Measurements from ENCODE around the gene SHANK2. TPM values are rescaled to one million over a fixed set of nuclear protein-coding genes. Genes with fewer than 3 reads are reported as not detected.
"Not testable (repeated sequence)": the region's sequence is repeated elsewhere in the genome, so short reads cannot be mapped to it uniquely, and the experiment has no call there.

The SHANK2 gene
- total RNA-seq, 2 experiments from 2014 or later: not detected

DNA sequence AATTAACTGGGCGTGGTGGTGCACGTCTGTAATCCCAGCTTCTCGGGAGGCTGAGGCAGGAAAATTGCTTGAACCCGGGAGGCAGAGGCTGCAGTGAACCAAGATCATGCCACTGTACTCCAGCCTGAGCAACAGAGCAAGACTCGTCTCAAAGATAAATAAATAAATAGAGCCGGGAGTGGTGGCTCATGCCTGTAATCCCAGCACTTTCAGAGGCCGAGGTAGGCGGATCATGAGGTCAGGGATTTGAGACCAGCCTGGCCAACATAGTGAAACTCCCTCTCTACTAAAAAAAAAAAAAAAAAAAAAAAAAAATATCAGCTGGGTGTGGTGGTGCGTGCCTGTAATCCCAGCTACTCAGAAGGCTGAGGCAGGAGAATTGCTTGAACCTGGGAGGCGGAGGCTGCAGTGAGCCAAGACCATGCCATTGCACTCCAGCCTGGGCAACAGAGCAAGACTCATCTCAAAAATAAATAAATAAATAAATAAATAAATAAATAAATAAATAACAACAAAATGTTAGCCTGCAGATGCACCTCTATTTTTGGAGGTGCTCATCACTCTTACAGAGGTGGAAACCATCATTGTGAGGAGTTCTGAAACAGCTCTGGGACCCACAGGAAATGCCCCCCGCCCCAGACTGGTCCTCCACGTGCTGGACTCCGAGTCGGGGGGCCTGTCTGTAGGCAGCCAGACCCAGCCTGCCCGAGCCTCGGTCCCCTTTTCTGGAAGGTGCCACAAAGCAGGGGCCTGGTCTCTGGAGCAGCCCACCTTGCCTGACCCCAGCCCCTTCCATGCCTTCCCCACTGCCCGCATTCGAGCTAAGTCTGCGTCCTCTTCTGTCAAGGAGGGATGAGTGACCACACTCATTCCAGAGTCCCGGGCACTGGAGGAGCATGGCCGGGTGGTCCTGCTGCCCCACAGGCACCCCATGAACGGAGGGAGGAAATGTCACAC lies 18.2 kb downstream of the SHANK2 start:
- CTCF ChIA-PET; POLR2A ChIA-PET; H3K9me3 Mint-ChIP-seq; H3K27me3 Mint-ChIP-seq; H3K36me3 Mint-ChIP-seq (ENCODE audit: low read depth); DNase-seq; H3K27ac Mint-ChIP-seq; H3K4me1 Mint-ChIP-seq; H3K4me3 Mint-ChIP-seq: not testable (repeated sequence)

DNA sequence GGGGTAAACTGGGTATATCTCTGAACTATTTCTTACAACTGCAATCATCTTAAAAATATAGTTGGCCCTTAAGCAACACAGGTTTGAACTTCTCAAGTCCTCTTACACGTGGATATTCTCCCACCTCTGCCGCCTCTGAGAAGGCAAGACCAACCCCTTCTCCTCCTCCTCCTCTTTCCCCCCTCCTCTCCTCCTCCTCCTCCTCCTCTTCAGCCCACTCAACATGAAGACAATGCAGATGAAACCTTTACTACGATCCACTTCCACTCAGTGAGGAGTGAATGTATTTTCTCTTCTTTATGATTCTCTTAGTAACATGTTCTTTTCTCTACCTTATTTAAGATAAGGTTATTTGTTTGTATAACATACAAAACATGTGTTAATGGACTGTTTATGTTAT lies 20.0 kb downstream of the SHANK2 start:
- ChIA-PET POLR2A (no interaction called here), CTCF (no interaction called here)
- Mint-ChIP-seq H3K36me3 (ENCODE audit: low read depth) (no peaks in the 10 kb centered on the region), H3K4me1 (no peaks in the 10 kb centered on the region), H3K9me3 (peaks cover 1% of the 10 kb centered on the region), H3K27me3 (peaks cover 3% of the 10 kb centered on the region), H3K4me3 (no peak overlapping the region), H3K27ac (no peak overlapping the region)
- DNase-seq: no peak

- DNase-seq: no peak
- ChIA-PET POLR2A (no interaction called here), CTCF (no interaction called here)
- Mint-ChIP-seq H3K4me3 (no peak overlapping the region), H3K27me3 (peaks cover 6% of the 10 kb centered on the region), H3K27ac (no peak overlapping the region), H3K9me3 (peaks cover 18% of the 10 kb centered on the region), H3K4me1 (no peaks in the 10 kb centered on the region), H3K36me3 (ENCODE audit: low read depth) (no peaks in the 10 kb centered on the region)
Measured at GRCh38 chr11:71228961-71229360, 23.4 kb downstream of the SHANK2 start.

GRCh38 chr11:71227058-71227659 lies 25.2 kb downstream of the SHANK2 start:
- Mint-ChIP-seq H3K4me1 (no peaks in the 10 kb centered on the region), H3K36me3 (ENCODE audit: low read depth) (no peaks in the 10 kb centered on the region), H3K27ac (no peak overlapping the region), H3K4me3 (no peak overlapping the region), H3K27me3 (peaks cover 6% of the 10 kb centered on the region), H3K9me3 (peaks cover 18% of the 10 kb centered on the region)
- no peak for DNase-seq
- ChIA-PET POLR2A (no interaction called here), CTCF (no interaction called here)

- H3K4me1 Mint-ChIP-seq: no peaks in the 10 kb centered on the region
- CTCF ChIA-PET: no interaction called here
- H3K27me3 Mint-ChIP-seq: peaks cover 4% of the 10 kb centered on the region
- DNase-seq: no peak
- no peaks in the 10 kb centered on the region for H3K36me3 Mint-ChIP-seq (ENCODE audit: low read depth)
- H3K27ac Mint-ChIP-seq: no peak overlapping the region
- no peak overlapping the region for H3K4me3 Mint-ChIP-seq
- H3K9me3 Mint-ChIP-seq: peaks cover 18% of the 10 kb centered on the region
- POLR2A ChIA-PET: no interaction called here
Measured at GRCh38 chr11:71223671-71224660, 28.4 kb downstream of the SHANK2 start.

DNA sequence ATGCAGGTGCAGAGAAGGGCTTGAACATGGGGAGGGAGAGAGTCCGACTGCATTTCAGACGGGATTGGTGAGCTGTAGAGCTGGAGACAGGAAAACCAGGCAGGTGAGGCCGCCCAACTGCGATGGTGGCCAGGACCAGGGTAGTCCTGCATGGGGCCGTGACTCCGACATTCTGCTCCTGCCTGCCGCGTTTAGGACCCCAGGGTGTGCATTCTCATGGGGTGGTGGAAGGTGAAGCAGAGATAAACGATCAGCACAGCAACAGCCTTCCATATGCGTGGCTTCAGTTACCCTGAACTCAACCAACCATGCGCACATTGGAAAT lies 29.3 kb downstream of the SHANK2 start:
- Mint-ChIP-seq H3K4me1 (no peaks in the 10 kb centered on the region), H3K36me3 (ENCODE audit: low read depth) (no peaks in the 10 kb centered on the region), H3K27me3 (peaks cover 3% of the 10 kb centered on the region), H3K4me3 (no peak overlapping the region), H3K27ac (no peak overlapping the region), H3K9me3 (peaks cover 18% of the 10 kb centered on the region)
- CTCF ChIA-PET: no interaction called here
- DNase-seq: no peak
- POLR2A ChIA-PET: no interaction called here

GRCh38 chr11:71222318-71223080 lies 29.9 kb downstream of the SHANK2 start:
- CTCF ChIA-PET: no interaction called here
- no peaks in the 10 kb centered on the region for H3K36me3 Mint-ChIP-seq (ENCODE audit: low read depth)
- DNase-seq: no peak
- no peak overlapping the region for H3K27ac Mint-ChIP-seq
- H3K4me1 Mint-ChIP-seq: no peaks in the 10 kb centered on the region
- peaks cover 3% of the 10 kb centered on the region for H3K27me3 Mint-ChIP-seq
- POLR2A ChIA-PET: no interaction called here
- peaks cover 18% of the 10 kb centered on the region for H3K9me3 Mint-ChIP-seq
- no peak overlapping the region for H3K4me3 Mint-ChIP-seq

- Mint-ChIP-seq H3K4me1 (no peaks in the 10 kb centered on the region), H3K27me3 (peaks cover 3% of the 10 kb centered on the region), H3K36me3 (ENCODE audit: low read depth) (no peaks in the 10 kb centered on the region), H3K27ac (no peak overlapping the region), H3K9me3 (peaks cover 11% of the 10 kb centered on the region), H3K4me3 (no peak overlapping the region)
- no peak for DNase-seq
- POLR2A ChIA-PET: no interaction called here
- CTCF ChIA-PET: no interaction called here
Measured at GRCh38 chr11:71221821-71222220, 30.6 kb downstream of the SHANK2 start.

DNA sequence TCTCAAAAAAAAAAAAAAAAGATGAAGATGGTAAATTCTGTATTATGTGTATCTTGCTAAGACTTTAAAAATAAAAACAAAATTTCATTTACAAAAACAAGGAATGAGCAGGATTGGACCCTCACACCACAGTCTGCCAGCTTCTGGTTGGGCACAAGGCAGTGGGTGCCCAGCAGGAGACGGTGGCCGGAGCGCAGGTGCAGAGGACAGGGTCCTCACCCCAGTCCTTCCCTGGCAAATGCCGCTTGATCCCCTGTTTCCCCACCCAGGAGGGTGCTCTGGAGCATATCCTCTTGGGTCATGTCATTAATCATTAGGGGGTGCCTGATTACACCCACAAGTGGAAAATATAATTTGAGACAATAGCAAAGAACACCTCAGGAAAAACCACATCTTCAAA lies 31.2 kb downstream of the SHANK2 start:
- no peak for DNase-seq
- no peak overlapping the region for H3K4me3 Mint-ChIP-seq
- H3K36me3 Mint-ChIP-seq (ENCODE audit: low read depth): no peaks in the 10 kb centered on the region
- H3K4me1 Mint-ChIP-seq: no peaks in the 10 kb centered on the region
- peaks cover 11% of the 10 kb centered on the region for H3K9me3 Mint-ChIP-seq
- ChIA-PET POLR2A (no interaction called here), CTCF (interaction anchor here (0.7 kb wide), 1 partner anchor 26 kb away, joined by 3 read pairs; no protein-coding TSS in a partner anchor)
- H3K27ac Mint-ChIP-seq: no peak overlapping the region
- H3K27me3 Mint-ChIP-seq: peaks cover 2% of the 10 kb centered on the region

- CTCF ChIA-PET: interaction anchor here (0.6 kb wide), 1 partner anchor 69 kb away, joined by 5 read pairs; no protein-coding TSS in a partner anchor
- H3K4me3 Mint-ChIP-seq: no peak overlapping the region
- no peaks in the 10 kb centered on the region for H3K4me1 Mint-ChIP-seq
- POLR2A ChIA-PET: no interaction called here
- no peak for DNase-seq
- no peaks in the 10 kb centered on the region for H3K9me3 Mint-ChIP-seq
- no peaks in the 10 kb centered on the region for H3K27me3 Mint-ChIP-seq
- no peaks in the 10 kb centered on the region for H3K36me3 Mint-ChIP-seq (ENCODE audit: low read depth)
- no peak overlapping the region for H3K27ac Mint-ChIP-seq
Measured at GRCh38 chr11:71218789-71219499, 33.4 kb downstream of the SHANK2 start.

DNA sequence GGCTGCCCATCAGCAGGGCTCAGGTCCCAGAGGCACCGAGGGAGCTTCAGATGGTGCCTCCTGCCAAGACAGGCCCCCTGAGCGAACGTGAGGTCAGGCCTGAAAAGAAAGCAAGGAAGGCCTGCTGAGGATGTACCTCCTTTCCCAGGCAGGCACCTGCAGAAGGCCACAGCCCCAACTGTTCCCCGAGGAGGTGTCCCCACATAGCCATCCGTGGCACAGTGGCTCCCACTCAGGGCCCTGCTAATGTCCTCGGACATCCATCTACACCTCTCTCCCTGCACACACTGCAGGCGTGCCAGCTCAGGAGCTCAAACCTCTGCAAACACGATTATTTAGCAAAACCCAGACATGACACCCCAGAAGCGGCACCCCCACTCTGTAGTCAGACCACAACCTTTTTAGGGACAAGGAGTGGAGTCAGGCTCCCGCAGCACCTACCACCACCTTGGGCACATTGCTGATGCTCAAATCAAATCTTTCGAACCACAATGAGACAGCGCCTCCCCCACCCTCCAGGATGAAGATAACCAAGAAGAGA lies 36.9 kb downstream of the SHANK2 start:
- POLR2A ChIA-PET: no interaction called here
- Mint-ChIP-seq H3K4me1 (no peaks in the 10 kb centered on the region), H3K36me3 (ENCODE audit: low read depth) (no peaks in the 10 kb centered on the region), H3K9me3 (no peaks in the 10 kb centered on the region), H3K27me3 (no peaks in the 10 kb centered on the region), H3K4me3 (no peak overlapping the region), H3K27ac (no peak overlapping the region)
- CTCF ChIA-PET: no interaction called here
- DNase-seq: no peak

Measured in activated CD4-positive, alpha-beta T cell treated with anti-CD3 and anti-CD28 coated beads, Interleukin-2, amount 10 ng/mL, durations not matched to agents 7 days and 5 days (primary cell).